Left ventricle myocardium inferior (tissue), 1 donor: ENCODE results near the gene SMC6. TPM values are rescaled to one million over a fixed set of nuclear protein-coding genes. Genes with fewer than 3 reads are reported as not detected.

Experiments used
- DNase-seq: peaks from one replicate; pipeline ENCODE4 v3.0.0-alpha.2; 2020
- H3K27ac ChIP-seq: fragments of 200-600 bp; replicated peaks from 2 replicates; pipeline ENCODE4 v1.8.0; 2021
- H3K27me3 ChIP-seq: fragments of 200-600 bp; 2 replicates; pipeline ENCODE4 v1.8.0; 2021; ENCODE audit warnings: low read depth
- H3K36me3 ChIP-seq: fragments of 200-600 bp; 2 replicates; pipeline ENCODE4 v1.8.0; 2021
- H3K4me1 ChIP-seq: fragments of 200-600 bp; 2 replicates; pipeline ENCODE4 v1.8.0; 2021
- H3K4me3 ChIP-seq: fragments of 200-600 bp; 2 replicates; pipeline ENCODE4 v1.8.0; 2021; ENCODE audit warnings: mild to moderate bottlenecking, moderate library complexity
- H3K9me3 ChIP-seq: fragments of 200-600 bp; replicated peaks from 2 replicates; pipeline ENCODE4 v1.8.0; 2021
- CTCF ChIP-seq: fragments of 200-600 bp; IDR thresholded peaks from 2 replicates; pipeline ENCODE4 v1.8.0; 2021; ENCODE audit warnings: antibody characterized with exemption, mild to moderate bottlenecking, borderline replicate concordance
- intact Hi-C: fragments of 100-400 bp; cut with micrococcal nuclease; formaldehyde crosslinking; loops from one replicate; pipeline ENCODE4 v1.11.0; 2022
- total RNA-seq: library from RNA; stranded (reverse); fragmentation: NEBNext Ultra II Directional; extraction: Animal tissue kit (Norgen Biotek cat#: 25700); gene quantifications from one replicate; pipeline ENCODE4 v1.2.1, GENCODE V29; 2021
- donor health status: DM: no; HTN: yes; CAD: no; lungs with severe emphysema.

SMC6 gene
- total RNA-seq, 1 donor from 2014 or later, result 13.3 TPM

- Histone ChIP-seq H3K9me3 (no peaks in the 10 kb centered on the region), H3K4me3 (no peak overlapping the region), H3K4me1 (peaks cover 23% of the 10 kb centered on the region), H3K27me3 (no peaks in the 10 kb centered on the region), H3K36me3 (no peaks in the 10 kb centered on the region), H3K27ac (no peak overlapping the region)
- intact Hi-C loops, result no loop called here
- DNase-seq, result no peak
- no peak for TF ChIP-seq CTCF
Measured at GRCh38 chr2:17614174-17614930, 139.3 kb downstream of the SMC6 start.

Other genes starting within 250 kb of the SMC6 start
- 0.14 TPM for gene RAD51AP2, start 235.4 kb downstream of the SMC6 start, total RNA-seq
- gene VSNL1, start 213.1 kb downstream of the SMC6 start, total RNA-seq, result 15.8 TPM
- 4.3 TPM for gene GEN1, start 328 bp upstream of the SMC6 start, total RNA-seq
- gene MSGN1, start 62.6 kb upstream of the SMC6 start, total RNA-seq, result not detected
- gene KCNS3, start 124.9 kb upstream of the SMC6 start, total RNA-seq, result 4.0 TPM